Endodermal cell (in vitro differentiated cells): ENCODE results near the gene KCNIP4. TPM values are rescaled to one million over a fixed set of nuclear protein-coding genes. Genes with fewer than 3 reads are reported as not detected.

Source experiments
- DNase-seq: peaks from one replicate; pipeline ENCODE4 v3.0.0-alpha.2; 2017
- H3K27ac ChIP-seq: 2 replicates; pipeline ENCODE4 v1.5.1; 2013; ENCODE audit warnings: mild to moderate bottlenecking, low read depth, low read length, moderate library complexity
- H3K27me3 ChIP-seq: 2 replicates; pipeline ENCODE4 v1.6.1; 2013; ENCODE audit warnings: mild to moderate bottlenecking, low read length, moderate library complexity; ENCODE audit not compliant: insufficient read depth, control insufficient read depth, poor library complexity, severe bottlenecking
- H3K36me3 ChIP-seq: 2 replicates; pipeline ENCODE4 v1.7.0; 2013; ENCODE audit warnings: mild to moderate bottlenecking, low read length, moderate library complexity; ENCODE audit not compliant: control insufficient read depth, insufficient read depth
- H3K4me1 ChIP-seq: one replicate; pipeline ENCODE4 v1.7.0; 2013; ENCODE audit warnings: low read length; ENCODE audit not compliant: control insufficient read depth, insufficient read depth
- H3K4me3 ChIP-seq: 2 replicates; pipeline ENCODE4 v1.5.1; 2013; ENCODE audit warnings: mild to moderate bottlenecking, low read length, moderate library complexity
- H3K9ac ChIP-seq: 2 replicates; pipeline ENCODE4 v1.6.1; 2013; ENCODE audit warnings: mild to moderate bottlenecking, low read length, moderate library complexity; ENCODE audit not compliant: poor library complexity, severe bottlenecking; ENCODE audit errors: extremely low read depth
- H3K9me3 ChIP-seq: 2 replicates; pipeline ENCODE4 v1.6.1; 2013; ENCODE audit warnings: mild to moderate bottlenecking, low read length, moderate library complexity; ENCODE audit not compliant: control insufficient read depth
- H3K27ac Mint-ChIP-seq: 2 replicates; pipeline ENCODE4 v1.8.0; 2020; ENCODE audit warnings: mixed read lengths
- H3K27me3 Mint-ChIP-seq: 2 replicates; pipeline ENCODE4 v1.8.0; 2021; ENCODE audit warnings: mild to moderate bottlenecking, mixed read lengths; ENCODE audit not compliant: insufficient read depth
- H3K36me3 Mint-ChIP-seq: 2 replicates; pipeline ENCODE4 v1.8.0; 2020; ENCODE audit warnings: low read depth, mixed read lengths
- H3K4me1 Mint-ChIP-seq: 2 replicates; pipeline ENCODE4 v1.8.0; 2020; ENCODE audit warnings: mixed read lengths
- H3K4me3 Mint-ChIP-seq: 2 replicates; pipeline ENCODE4 v1.8.0; 2020; ENCODE audit warnings: mild to moderate bottlenecking, moderate library complexity, mixed read lengths
- H3K9me3 Mint-ChIP-seq: 2 replicates; pipeline ENCODE4 v1.8.0; 2020; ENCODE audit warnings: mild to moderate bottlenecking, mixed read lengths
- CTCF ChIP-seq: fragments of 200-600 bp; sonication (generic); conservative IDR thresholded peaks from 2 replicates; pipeline ENCODE4 v1.5.0; 2021; ENCODE audit warnings: antibody characterized with exemption, mild to moderate bottlenecking
- WGBS, 2 experiments: methylation state at CpG; one replicate each; pipeline versions ENCODE4 v1.1.5 to v1.1.7; 2013; ENCODE audit warnings: missing lambda C conversion rate in 2 of 2, mixed read lengths in 1 of 2; ENCODE audit not compliant: insufficient coverage in 1 of 2, insufficient read length in 1 of 2; 5-methylcytosine and 5-hydroxymethylcytosine counted together
- total RNA-seq, 2 donors: library from RNA; stranded (reverse); fragmentation: NEBNext Ultra II Directional in 1 of 2; extraction: Animal tissue kit (Norgen Biotek cat#: 25700) in 1 of 2; gene quantifications; 2 replicates in 1 of 2; 3 replicates in 1 of 2; pipeline ENCODE4 v1.2.1, GENCODE V29; 2021

KCNIP4 gene
- total RNA-seq, 2 donors from 2014 or later, result not detected

- H3K27ac Mint-ChIP-seq, result no peak overlapping the region
- 40 to 72% methylated on average over 1 to 2 of the region's 2 CpGs for WGBS, 2 experiments
- no peaks in the 10 kb centered on the region for H3K9me3 ChIP-seq
- H3K9ac ChIP-seq, result no peak overlapping the region
- DNase-seq, result no peak
- H3K4me1 Mint-ChIP-seq, result no peaks in the 10 kb centered on the region
- no peak for TF ChIP-seq CTCF
- H3K27me3 Mint-ChIP-seq, result no peaks in the 10 kb centered on the region
- no peak overlapping the region for H3K27ac ChIP-seq
- H3K4me1 ChIP-seq, result no peaks in the 10 kb centered on the region
- H3K9me3 Mint-ChIP-seq, result peaks cover 9% of the 10 kb centered on the region
- no peak overlapping the region for H3K4me3 Mint-ChIP-seq
- H3K36me3 ChIP-seq, result no peaks in the 10 kb centered on the region
- H3K4me3 ChIP-seq, result no peak overlapping the region
- no peaks in the 10 kb centered on the region for H3K27me3 ChIP-seq
- H3K36me3 Mint-ChIP-seq, result no peaks in the 10 kb centered on the region
Observed at GRCh38 chr4:21900211-21900610, 48.4 kb downstream of the KCNIP4 start.

- Histone ChIP-seq H3K27ac (no peak overlapping the region), H3K4me1 (no peaks in the 10 kb centered on the region), H3K4me3 (no peak overlapping the region), H3K9ac (no peak overlapping the region), H3K9me3 (no peaks in the 10 kb centered on the region), H3K36me3 (no peaks in the 10 kb centered on the region), H3K27me3 (no peaks in the 10 kb centered on the region)
- Mint-ChIP-seq H3K27ac (no peak overlapping the region), H3K36me3 (no peaks in the 10 kb centered on the region), H3K4me3 (no peak overlapping the region), H3K27me3 (no peaks in the 10 kb centered on the region), H3K9me3 (peaks cover 9% of the 10 kb centered on the region), H3K4me1 (no peaks in the 10 kb centered on the region)
- 80 to 100% methylated on average over 2 of the region's 2 CpGs for WGBS, 2 experiments
- no peak for TF ChIP-seq CTCF
- no peak for DNase-seq
Observed at GRCh38 chr4:21898101-21898500, 50.5 kb downstream of the KCNIP4 start.

GRCh38 chr4:21896767-21897166 lies 51.8 kb downstream of the KCNIP4 start:
- no peak for TF ChIP-seq CTCF
- Mint-ChIP-seq H3K27me3 (no peaks in the 10 kb centered on the region), H3K36me3 (no peaks in the 10 kb centered on the region), H3K4me3 (no peak overlapping the region), H3K27ac (no peak overlapping the region), H3K4me1 (no peaks in the 10 kb centered on the region), H3K9me3 (peaks cover 9% of the 10 kb centered on the region)
- Histone ChIP-seq H3K36me3 (no peaks in the 10 kb centered on the region), H3K9me3 (no peaks in the 10 kb centered on the region), H3K4me1 (no peaks in the 10 kb centered on the region), H3K27me3 (no peaks in the 10 kb centered on the region), H3K27ac (no peak overlapping the region), H3K4me3 (no peak overlapping the region), H3K9ac (no peak overlapping the region)
- 91% methylated on average over 2 of the region's 2 CpGs; no CpG with 5 or more reads in 1 of the 2 experiments for WGBS, 2 experiments
- no peak for DNase-seq
